Epithelial cell of prostate (primary cell): ENCODE data around the gene GADD45B.
"Not testable (repeated sequence)": the region's sequence is repeated elsewhere in the genome, so short reads cannot be mapped to it uniquely, and the experiment has no call there.

ENCODE experiments used
- DNase-seq: peaks from one replicate; pipeline ENCODE4 v3.0.0-alpha.2; 2011; ENCODE audit warnings: low read depth, low spot score
- H3K27ac ChIP-seq: fragments of 450-650 bp; 2 replicates; pipeline ENCODE4 v1.5.1; 2017; ENCODE audit warnings: mild to moderate bottlenecking

Gene GADD45B

GRCh38 chr19:2507109-2507508 is 31.2 kb downstream of the GADD45B start:
- DNase-seq = peak; percentile 70
- peak overlapping the region; percentile 73 for H3K27ac ChIP-seq

- no peak for DNase-seq
- H3K27ac ChIP-seq = no peak overlapping the region
These were observed 33.2 kb downstream of the GADD45B start for GRCh38 chr19:2509096-2509495.

DNA sequence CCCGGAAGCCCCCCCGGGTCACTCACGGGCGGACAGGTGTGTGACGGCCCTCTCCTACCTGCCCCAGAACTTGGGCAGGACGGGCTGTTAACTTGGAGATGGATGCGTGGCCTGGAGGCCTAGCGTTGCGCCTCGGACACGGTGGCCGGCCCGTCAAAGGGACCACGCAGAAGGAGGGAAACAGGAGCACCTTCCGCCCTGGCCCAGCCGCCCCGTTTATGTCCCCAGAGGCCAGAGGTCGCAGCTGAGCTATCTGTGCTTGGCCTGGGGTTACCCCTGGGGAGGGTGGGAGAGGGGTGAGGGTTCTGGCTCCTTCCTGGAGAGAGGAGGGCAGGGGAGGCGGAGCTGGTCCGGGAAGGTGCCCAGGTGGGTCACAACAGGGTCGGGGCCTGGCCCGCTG is 35.6 kb downstream of the GADD45B start:
- H3K27ac ChIP-seq = no peak overlapping the region
- no peak for DNase-seq

DNA sequence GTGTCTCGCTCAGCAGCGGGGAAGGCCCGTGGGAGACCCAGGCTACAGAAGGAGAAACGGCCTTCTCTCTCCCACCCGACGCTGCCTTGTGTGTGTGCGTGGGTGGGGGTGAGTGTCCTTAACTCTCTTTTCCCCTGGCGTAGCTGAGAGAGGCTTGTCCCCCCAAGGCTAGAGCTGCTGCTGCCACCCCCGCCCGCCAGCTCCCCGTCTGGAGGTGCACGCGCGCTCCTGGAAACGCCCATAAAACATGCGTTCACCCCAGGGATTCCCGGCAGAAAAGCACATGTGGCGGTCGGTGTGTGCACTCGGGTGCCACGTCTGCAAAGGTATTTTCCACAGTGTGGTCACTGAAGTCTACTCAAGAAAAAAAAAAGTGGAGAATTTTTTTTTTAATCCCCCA is 36.1 kb downstream of the GADD45B start:
- DNase-seq = no peak

DNA sequence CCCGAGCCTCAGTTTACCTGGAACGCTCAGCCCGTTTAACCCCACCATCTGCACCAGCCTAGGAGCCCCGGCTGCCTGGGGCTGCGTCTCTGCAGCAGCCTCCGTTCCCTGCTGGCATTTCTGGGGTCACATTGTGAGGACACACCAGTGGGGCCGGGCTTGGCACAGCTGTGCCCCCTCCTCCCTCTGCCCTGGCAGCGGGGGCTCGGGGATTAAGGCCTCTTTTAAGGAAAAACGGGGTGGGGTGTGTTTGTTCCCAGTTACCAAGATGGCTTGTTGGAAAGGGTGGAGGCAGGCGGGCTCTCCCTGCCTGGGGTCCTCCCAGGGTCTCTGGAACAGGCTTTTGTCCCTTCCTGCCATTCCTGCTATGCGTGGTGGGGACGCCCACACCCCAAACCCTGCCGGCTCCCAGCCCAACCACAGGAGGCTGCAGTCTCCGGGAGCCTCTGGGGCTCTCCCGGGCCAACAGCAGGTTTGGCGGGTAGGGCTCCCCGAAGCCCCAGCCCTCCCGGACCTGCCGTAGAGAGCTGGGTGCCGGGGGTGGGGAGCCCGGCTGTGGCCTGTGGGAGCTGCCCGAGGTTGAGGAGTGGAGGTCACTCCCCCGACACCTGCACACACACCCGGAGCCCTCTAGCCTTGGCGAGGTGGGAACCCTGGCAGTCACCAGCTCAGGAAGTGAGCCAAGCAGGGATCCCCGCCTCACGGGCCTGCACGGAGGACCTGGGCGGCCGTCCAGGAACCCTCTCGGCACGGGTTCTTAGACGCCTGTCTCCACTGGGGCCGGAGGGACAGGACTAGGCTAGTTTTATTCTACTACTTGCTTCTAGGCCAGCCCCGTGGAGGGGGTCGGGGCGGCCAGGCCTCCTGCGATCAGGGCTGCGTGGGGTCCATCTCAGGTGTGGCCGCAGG is 36.9 kb downstream of the GADD45B start:
- no peak overlapping the region for H3K27ac ChIP-seq
- no peak for DNase-seq

More for the DNA sequence above, 36.1 kb downstream of the GADD45B start:
- H3K27ac ChIP-seq = no peak overlapping the region

GRCh38 chr19:2514981-2515518 is 39.1 kb downstream of the GADD45B start:
- no peak overlapping the region for H3K27ac ChIP-seq
- DNase-seq = no peak

DNA sequence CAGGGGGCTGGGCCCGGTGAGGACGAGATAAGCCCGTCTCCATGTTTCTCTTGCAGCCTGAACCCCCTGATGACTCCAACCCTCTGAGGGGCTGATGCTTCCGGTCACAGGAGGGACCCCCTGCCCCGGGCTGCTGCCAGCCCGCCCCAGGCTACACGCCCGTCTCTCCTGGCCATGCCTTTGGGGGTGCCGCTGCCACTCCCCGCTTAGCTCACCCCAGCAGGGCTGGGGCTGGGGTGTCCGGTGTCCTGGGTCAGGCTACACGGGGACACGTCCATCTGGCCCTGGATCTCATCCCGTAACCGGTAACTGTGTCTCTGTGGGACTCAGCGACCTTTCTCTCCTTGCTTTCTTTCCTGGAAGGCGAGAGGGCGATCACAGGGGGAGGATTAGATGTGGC is 40.8 kb downstream of the GADD45B start:
- no peak for DNase-seq
- H3K27ac ChIP-seq = no peak overlapping the region

DNA sequence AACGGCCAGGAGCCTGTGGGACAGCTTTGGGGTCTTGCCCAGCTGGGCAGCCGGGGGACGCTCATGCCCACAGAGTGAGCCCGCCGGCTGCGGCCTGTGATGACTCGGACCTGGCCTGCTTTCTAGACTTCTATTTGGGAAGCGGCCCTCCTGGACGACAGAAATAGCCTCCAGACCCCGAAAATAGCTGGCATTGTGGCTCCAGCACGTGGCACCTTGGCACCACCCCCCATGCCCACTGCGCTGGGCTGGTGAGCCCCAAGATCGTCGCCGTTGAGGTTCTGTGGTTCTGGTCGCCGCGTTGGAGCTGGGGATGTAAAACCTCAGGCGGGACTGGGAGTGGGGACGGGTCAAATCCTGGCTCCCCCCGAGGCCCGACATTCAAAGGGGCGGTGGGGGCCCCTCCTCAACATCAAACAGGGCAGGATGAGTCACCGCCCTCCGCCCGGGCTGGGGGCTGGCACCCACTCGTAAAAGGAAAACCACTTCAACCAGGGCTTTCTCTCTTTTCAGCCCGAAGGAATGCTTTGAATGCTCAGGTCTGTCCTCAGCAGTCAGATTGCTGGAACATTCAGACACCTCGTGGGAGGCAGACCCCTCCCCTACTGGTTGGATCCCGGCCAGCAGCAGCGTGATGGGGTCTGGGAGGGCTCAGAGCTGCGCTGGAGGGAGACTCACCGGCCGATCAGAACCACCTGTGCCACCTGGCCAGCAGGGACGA is 42.1 kb downstream of the GADD45B start:
- H3K27ac ChIP-seq = no peak overlapping the region
- DNase-seq = no peak

- H3K27ac ChIP-seq, DNase-seq: not testable (repeated sequence)
These were observed 42.9 kb downstream of the GADD45B start for GRCh38 chr19:2518856-2519255.

- H3K27ac ChIP-seq = no peak overlapping the region
- DNase-seq = no peak
These were observed 43.6 kb downstream of the GADD45B start for GRCh38 chr19:2519482-2519881.

DNA sequence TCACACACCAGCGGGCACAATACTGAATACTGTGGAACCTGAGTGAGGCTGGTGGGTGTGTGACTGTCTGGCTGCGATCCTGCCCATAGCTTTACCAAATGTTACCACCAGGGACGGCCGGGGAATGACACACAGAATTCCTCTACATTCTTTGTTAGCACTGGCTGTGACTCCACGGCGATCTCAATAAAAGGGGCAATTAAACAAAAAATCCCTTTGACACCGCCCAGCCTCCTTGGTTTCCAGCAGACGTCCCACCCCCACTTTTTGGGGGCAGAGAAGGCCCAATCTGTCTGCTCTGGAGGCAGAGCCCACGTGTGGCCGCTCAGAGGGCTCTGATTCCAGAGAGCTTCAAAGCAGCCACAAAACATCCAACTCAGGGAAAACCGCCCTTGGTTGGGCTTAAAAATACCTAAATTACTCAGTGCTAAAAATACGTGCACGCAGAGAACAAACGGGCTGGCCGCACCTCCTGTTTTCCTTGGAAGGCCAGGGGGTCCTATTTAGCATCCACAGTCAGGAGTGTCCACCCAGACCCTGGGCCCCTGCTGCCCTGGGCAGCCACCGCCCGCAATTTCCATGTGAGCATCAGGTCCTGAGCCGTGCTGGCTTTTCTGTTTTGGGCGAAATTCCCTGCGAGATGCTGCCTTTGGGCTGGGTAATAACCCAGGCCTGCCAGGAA is 47.8 kb downstream of the GADD45B start:
- DNase-seq = no peak
- no peak overlapping the region for H3K27ac ChIP-seq

- peak overlapping the region; percentile 55 for H3K27ac ChIP-seq
These were observed 48.5 kb downstream of the GADD45B start for GRCh38 chr19:2524361-2524839.

GRCh38 chr19:2524840-2525723 is 49.2 kb downstream of the GADD45B start:
- peak overlapping the region; percentile 55 for H3K27ac ChIP-seq
- DNase-seq = peak; percentile 41

More at GRCh38 chr19:2524361-2524839, 48.5 kb downstream of the GADD45B start:
- no peak for DNase-seq

DNA sequence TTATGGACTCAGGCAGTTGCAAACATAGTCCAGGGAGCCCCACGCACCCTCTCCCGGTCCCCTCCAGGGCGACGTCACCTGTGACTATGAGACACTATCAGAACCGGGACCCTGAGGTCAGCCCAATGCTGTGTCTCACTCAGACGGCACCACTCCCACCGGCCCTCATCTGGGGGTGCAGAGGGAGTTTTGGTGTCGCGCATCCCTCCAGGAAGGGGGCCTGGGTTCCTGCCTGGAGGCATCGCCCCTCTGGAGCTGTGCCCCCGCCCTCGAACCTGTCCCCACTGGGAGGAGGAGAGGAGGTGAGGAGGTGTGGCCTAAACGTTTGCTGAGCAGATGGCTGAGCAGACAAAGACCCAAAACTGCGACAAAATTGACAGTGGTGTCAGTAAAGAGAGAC is 51.2 kb downstream of the GADD45B start:
- no peak for DNase-seq
- H3K27ac ChIP-seq = no peak overlapping the region

DNA sequence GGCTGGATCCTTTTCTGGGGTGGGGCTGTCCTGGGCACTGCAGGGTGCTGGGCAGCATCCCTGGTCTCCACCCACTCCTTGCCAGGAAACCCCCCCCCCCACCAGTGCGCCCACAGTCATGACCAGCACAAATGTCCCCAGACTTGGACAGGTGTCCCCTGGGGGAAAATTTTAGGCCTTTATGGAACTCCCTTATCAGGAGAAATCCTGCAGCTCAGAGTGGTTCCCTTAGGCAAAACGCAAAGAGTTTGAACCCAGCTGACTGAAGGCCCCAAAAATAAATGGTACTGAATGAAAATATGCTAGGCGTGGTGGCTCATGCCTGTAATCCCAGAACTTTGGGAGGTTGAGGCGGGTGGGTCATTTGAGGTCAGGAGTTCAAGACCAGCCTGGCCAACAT is 51.8 kb downstream of the GADD45B start:
- no peak overlapping the region for H3K27ac ChIP-seq
- DNase-seq = no peak
